HG02852 (cell line): ENCODE results near the gene VRK3.
"Not testable (repeated sequence)": the region's sequence is repeated elsewhere in the genome, so short reads cannot be mapped to it uniquely, and the experiment has no call there.

Source experiments
- ATAC-seq: cut with Tn5 transposase; IDR thresholded peaks from one replicate; pipeline ENCODE4 v1.9.1; 2021; ENCODE audit warnings: mild to moderate bottlenecking, moderate library complexity; ENCODE audit not compliant: unreplicated experiment

VRK3 gene

DNA sequence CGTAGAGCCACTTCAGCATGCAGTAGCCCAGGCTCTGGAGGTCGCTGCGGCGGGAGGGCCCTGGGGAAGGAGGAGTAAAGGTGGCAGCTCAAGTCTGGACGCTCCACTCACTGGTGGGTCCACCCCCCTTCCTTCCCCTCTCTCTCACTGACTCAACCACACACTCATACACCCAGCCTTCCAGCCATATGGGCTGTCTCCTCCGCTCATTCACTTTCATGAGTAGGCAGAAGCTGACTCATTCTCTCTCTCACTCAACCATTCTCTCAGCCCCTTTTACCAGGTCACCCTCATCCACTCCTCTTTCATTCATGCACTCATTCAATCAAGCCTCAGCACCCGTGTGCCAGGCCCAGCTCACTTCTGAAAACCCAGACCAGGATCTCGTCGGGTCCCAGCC lies 36.7 kb downstream of the VRK3 start:
- ATAC-seq = no peak

DNA sequence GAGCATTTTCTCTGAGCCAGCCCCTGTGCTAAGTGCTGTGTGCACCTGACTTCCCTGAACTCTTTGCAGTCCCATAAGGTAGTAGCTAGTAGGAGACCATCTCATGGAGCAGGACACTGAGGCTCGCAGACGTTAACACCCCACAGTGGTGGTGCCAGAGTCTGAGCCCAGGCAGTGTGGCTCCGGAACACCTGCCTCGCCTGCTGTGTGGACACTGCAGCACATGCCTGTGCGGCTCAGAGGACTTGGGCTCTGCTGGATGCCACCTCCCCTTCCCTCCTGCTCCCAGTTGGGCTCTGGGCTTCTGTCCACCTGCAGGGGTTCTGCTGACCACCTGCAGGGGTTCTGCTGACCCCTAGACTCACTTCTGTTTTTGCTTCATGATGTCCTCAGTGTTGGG lies 37.2 kb downstream of the VRK3 start:
- ATAC-seq = no peak

DNA sequence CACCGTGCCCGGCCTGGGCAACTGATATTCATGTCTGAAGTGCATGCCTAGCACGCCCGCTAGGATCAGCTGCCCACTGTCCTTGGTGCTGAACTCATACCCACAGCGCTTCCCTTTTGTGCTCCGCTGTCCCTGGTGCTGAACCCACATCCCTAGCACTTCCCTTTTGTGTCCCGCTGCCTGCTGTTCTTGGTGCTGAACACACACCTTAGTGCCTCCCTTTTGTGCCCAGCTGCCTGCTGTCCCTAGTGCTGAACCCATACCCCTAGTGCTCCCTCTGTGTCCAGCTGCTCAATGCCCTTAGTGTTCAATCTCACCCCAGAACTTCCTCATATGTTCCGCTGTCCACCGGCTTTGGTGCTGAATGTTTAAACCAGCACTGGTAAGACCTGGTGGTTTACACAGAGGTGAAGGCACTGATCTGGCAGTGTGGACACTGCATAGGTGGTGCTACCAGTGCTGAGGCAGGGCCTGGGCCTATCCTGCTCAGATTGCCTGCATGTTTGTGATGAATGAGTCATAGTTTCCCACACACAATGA lies 37.9 kb downstream of the VRK3 start:
- no peak for ATAC-seq

DNA sequence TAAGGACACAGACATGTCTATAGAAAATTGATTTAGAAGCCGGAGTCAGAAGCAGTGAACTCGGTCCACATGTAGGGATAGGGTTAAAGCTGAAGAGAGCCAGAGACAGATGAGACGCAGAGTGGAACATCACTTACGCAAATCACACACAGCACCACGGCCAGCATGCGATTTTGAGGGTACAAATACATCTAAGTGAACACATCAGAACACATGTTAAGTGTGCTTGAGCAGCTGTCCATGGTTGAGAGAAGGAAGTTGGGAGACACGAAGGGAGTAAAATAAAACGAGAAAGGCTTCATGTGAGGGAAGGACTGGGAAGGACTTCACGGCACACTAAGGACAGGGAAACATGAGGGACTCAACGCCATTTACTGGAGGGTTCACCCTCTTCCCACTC lies 38.8 kb downstream of the VRK3 start:
- no peak for ATAC-seq

DNA sequence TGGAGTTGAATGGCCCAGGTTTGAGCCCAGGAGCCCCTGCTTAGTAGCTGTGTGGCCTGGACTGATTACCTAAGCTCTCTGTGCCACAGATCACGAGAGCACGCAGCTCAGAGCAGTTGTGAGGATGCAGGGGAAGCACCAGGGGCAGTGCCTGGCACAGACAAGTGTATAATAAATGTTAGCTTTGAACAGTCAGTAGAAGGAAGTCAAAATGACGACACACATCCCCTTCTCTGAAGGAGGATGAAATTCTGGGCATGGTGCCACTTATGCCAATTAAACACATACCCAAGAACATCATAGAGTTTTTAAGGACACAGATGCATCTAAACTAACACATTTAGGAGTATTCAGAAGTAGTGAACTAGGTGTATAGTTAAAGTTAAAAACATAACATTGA lies 39.3 kb downstream of the VRK3 start:
- ATAC-seq = no peak

DNA sequence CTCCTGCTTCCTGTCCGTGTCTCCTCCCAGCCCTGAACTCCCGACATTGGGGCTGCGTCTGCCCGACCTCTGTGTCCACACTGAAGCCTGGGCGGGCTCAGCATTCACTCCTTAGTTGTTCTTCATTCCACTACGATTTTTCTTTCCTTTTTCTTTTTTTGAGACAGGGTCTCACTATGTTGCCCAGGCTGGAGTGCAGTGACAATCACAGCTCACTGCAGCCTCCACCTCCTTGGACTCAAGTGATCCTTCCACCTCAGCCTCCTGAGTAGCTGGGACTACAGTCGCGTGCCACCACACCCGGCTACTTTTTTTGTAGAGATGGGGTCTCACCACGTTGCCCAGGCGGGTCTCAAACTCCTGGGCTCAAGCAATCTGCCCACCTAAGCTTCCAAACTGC lies 40.7 kb downstream of the VRK3 start:
- no peak for ATAC-seq

DNA sequence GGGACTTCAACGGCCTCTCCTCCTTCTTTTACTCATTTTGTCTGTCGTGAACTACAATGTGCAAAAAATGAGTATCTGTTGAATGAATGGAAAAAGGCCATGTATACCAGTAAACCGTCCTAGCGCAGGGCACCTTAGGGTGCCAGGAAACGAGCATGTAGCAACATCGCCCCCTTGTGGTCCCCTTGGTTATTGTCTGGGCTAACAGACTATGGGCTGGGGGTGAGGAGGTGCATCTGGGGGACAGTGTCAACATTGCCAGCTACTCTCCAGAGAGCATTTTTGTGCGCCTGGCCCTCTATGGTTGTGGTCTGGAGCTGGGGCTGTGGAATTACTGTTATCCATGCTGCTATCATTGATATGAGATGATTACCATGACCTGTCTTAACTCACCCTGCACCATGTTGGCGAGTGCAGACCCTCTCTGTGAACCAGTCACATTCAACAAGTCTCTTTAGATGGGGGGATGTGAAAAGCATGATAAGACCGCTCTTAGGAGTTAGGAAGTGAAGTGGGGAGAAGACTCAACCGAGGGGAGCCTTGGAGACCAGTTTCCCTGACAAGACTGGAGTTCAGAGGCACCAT lies 41.4 kb downstream of the VRK3 start:
- ATAC-seq = no peak

DNA sequence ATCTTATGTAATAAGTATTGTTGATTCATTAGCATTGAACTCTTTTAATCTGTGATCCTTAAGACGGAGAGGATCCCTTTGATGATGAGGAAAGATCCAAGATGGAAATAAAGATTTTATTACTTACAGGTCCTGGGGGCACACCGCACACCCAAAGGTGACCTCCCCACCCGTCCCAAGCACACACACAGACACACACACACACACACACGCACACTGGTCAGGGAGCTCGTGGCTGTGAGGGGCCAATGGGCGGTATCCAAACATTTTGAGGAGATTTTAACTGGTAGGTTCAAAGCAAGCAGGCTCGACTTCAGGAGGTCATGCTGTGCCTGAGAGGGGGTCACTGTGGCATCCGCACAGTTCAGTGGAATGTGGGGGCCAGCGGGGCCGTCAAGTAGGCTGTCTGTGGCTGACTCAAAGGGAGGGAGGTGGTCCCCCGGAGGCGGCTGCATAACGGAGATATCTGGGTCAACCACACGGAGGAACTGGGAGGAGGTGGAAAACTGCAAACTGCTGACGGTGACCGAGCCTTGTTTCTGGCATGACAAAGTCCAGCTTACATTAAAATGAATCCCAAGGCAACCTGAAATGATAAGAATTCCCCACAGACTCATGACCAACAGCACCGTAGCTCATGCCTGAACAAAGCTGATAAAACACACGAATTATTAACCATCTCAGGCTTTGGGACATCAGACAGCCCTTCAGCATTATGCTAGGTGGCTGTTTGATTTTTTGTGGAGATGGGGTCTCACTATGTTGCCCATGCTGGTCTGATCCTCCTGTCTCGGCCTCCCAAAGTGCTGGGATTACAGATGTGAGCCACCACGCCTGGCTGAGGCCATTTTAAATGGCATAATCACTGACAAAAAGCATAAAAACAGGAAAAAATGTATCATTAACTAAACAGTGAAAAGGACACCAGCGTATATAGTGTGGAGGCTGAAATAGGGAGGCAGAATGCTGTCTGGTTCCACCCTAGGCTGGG lies 43.3 kb downstream of the VRK3 start:
- no peak for ATAC-seq

DNA sequence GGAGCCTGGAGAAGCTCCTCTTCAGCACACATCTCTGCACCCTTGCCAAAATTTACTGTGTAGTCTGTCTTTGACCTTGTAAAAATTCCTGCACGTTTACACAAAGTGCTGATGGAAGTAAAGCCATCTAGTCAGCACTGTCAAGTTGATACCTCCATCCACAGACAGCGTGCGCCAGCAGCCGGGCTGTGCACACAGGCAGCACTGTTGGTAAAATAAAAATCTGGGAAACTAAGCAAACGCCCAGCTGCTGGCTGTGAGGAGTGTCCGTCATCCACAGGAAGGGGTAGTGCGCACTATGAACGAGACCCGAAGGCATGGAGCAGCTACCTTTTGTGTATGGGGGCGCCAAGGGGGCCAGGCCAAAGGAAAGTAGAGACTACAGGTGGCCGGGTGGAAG lies 46.8 kb downstream of the VRK3 start:
- no peak for ATAC-seq

DNA sequence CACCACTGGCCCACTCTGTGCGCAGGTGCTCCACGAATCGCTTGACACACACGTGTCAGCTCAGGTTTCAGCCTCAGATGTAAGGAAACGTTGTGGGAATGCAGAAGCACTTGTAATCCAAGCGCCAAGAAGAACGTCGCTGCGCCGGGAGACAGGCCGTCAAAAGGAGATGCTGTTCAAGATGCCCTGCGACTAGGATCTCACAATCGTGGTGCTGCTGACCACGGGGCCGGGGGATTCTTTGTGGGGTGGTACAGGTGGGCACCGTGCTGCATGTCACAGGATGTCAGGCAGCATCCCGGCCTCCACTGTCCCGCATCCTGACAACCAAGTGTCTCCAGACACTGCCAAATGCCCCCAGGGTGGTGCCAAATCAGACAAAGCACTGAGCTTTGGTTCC lies 47.3 kb downstream of the VRK3 start:
- no peak for ATAC-seq

DNA sequence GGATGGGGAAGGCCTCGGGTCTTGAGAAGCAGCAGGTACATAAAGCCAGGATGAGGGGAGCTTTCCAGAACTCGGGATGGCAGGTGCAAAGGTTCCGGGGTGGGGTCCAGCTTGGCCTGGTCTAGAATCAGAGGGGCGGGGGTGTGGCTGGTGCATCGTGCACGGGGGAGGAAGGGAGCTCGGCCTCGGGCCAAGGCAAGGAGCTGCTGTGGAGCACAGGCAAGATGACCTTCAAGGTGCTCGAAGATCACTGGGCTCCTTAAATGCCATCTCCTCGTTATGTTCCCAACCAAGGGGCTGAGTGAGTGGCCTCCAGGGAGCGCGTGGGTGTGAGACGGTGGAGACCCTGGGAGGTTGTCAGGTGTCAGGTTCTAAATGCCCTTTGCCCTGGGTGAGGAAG lies 48.1 kb downstream of the VRK3 start:
- ATAC-seq = no peak

DNA sequence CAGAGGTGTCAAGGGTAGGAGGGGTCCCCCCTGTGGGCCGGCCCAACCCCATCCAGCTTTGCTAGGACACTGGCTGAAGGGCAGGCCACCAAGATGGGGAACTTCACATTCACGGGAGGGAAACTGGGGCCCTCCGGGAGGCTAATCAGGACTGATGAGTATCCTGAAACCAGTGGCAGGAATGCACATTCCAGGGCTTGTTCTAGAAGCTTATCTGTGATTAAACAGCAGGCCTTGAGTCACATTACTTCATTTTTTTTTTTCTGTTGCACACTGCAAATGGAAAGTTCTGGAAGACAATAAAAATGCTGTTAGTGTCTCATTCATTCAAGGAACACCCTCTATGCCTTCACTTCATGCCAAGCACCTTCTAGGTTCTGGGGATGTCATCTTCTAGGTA lies 48.7 kb downstream of the VRK3 start:
- ATAC-seq = no peak

DNA sequence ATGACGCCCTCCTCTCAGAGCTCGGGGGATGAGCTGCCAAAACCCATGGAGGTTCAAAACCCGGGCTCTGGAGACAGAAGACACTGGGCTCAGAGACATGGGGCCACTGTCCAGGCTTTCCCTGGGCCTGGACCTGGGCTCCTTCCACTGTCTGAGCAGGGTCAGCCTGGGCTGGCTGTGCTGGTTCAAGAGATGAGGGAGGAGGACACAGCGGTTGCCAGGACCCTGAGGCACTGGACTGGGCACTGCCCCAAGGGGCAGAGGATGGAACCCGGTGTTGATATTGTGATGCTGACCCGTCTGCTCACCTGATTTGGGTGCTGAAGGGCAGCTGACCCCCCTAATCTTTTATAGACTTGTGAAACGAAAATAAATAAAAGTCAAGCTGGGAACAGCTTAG lies 50.1 kb downstream of the VRK3 start:
- ATAC-seq = no peak

DNA sequence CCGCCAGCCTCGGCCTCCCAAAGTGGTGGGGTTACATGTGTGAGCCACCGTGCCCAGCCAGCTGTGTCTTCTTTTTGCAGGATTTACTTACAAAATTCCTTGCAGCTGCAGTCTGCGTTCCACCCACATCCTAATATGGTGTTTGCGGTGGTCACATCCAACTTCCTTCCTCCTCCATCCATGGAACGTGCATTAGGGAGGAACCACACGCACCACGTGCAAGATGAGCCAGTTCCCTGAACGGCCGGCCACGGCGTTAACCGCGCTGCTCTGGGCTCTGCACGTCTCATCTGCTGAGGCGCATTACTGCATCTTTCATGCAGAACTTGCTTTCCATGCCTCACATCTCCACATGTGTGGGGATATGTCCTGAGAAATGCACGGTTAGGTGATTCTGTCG lies 51.2 kb downstream of the VRK3 start:
- ATAC-seq = no peak

DNA sequence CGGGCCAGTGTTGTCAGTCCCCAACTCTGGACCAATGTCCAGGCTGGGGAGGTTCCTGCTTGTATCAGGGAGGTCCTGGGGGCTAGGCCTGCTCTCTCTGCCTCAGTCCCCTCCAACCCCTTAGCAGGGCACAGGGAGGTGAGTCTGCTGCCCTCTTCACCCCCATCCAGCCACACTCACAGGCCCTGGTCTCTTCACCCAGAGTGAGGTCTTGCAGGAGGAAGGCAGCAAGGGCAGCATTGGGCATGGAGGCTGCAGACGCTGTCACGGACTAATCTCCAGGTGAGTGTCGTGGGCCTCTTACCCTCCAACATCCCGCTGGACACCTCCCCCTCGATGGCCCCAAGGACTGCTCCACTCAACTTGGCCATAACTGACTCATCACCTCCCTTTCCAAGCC lies 52.3 kb downstream of the VRK3 start:
- no peak for ATAC-seq

DNA sequence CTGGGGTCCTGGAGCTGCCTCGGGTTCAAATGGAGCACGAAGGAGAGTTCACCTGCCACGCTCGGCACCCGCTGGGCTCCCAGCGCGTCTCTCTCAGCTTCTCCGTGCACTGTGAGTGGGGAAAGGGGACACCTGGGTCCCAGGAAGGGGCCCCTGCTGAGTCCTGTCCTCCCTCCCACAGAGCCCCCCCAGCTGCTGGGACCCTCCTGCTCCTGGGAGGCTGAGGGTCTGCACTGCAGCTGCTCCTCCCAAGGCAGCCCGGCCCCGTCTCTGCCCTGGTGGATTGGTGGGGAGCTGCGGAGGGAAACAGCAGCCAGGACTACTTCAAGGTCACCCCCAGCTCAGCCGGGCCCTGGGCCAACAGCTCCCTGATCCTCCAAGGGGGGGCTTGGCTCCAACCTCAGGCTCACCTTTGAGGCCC lies 53.2 kb downstream of the VRK3 start:
- ATAC-seq = no peak

DNA sequence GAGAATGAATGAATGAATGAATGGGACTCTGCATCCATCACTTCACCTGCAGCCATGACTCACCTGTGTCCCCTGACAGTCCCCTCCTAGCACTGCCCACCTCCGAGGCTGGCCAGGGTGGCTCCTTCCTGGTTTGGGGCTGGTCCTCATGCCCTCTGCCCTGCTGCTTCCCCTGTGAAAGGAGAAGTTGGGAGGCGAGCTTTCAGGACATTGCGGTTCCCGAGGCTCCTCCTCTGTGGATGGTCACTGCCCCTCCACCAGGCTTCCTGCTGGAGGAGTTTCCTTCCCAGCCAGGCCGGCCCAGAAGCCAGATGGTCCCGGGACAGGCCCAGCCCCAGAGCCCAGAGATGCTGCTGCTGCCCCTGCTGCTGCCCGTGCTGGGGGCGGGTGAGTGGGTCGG lies 55.8 kb downstream of the VRK3 start:
- ATAC-seq = not testable (repeated sequence)

DNA sequence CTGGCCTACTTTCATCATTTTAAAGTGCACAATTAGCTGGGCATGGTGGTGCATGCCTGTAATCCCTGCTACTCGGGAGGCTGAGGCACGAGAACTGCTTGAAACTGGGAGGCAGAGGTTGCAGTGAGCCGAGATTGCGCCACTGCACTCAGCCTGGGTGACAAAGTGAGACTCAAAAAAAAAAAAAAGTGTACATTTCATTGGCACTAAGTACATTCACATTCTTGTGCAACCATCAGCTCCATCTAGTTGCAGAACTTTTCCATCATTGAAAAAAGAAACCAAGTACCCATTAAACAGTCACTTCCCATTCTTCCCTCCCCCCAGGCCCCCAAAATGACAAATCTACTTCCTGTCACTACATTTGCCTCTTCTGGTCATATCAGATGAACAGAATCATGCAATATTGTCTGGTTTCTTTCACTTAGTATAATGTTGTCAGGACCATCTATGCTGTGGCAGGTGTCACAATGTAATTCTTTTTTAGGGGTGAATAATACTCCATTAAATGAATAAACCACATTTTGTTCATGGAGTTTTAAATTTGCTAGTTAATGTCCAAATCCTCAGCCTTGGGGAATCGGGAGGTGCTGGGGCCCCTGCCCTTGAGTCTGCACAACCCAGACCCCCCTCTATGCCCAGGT lies 56.8 kb downstream of the VRK3 start:
- ATAC-seq = no peak

DNA sequence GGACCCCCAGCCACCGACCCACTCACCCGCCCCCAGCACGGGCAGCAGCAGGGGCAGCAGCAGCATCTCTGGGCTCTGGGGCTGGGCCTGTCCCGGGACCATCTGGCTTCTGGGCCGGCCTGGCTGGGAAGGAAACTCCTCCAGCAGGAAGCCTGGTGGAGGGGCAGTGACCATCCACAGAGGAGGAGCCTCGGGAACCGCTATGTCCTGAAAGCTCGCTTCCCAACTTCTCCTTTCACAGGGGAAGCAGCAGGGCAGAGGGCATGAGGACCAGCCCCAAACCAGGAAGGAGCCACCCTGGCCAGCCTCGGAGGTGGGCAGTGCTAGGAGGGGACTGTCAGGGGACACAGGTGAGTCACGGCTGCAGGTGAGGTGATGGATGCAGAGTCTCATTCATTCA lies 64.2 kb downstream of the VRK3 start, which contains the start of gene SIGLEC11:
SIGLEC11 (minus strand) TSS at position 193 of the 400 bp plus-strand sequence; CDS start at position 102, 91 bp downstream.
- not testable (repeated sequence) for ATAC-seq

DNA sequence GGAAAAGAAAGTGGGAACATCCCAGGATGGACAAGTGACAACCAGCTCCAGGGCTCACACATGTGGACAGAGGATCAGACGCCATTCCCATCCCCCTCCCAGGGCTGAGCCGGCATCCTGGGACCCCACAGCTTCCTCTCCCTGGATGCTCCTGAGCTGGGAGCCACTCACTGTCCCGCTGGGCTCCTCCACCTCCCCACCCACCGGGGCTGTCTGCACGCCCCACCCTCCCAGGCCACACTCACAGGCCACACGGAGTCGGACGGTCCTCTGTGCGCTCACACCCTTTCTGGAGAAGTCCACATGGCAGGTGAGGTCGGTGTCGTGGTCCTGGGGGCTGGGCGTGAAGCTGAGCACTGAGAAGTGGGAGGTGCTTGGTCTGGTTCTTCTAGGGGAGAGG lies 65.3 kb downstream of the VRK3 start:
- ATAC-seq = not testable (repeated sequence)

DNA sequence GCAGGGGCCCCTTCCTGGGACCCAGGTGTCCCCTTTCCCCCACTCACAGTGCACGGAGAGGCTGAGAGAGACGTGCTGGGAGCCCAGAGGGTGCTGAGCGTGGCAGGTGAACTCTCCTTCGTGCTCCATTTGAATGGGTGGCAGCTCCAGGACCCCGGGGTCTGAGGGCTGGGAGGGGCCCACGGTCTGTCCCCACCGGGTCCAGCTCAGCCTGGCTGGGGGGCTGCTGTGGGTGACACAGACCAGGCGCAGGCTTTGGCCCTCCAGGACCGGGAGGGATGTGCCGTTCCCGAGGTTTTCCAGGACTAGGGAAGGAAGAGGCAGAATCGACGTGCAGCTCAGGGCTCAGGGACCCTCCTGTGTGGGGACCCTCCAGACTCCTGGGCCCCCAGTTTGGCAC lies 66.6 kb downstream of the VRK3 start:
- not testable (repeated sequence) for ATAC-seq
